HL-60 (cell line): ENCODE results near the gene BEND6.

Experiments
- GABPA ChIP-seq: IDR thresholded peaks from 2 replicates; pipeline ENCODE4 v1.6.1; 2012; ENCODE audit warnings: low read depth
- POLR2AphosphoS5 ChIP-seq: IDR thresholded peaks from 2 replicates; pipeline ENCODE4 v1.6.1; 2012; ENCODE audit warnings: low read depth
- SPI1 ChIP-seq: IDR thresholded peaks from 2 replicates; pipeline ENCODE4 v1.6.1; 2012; ENCODE audit warnings: low read depth, mild to moderate bottlenecking, borderline replicate concordance
- TF ChIP-seq, protein P1 (sequence below): IDR thresholded peaks from one replicate; pipeline ENCODE4 v1.5.1; 2011; ENCODE audit warnings: low read length, control low read depth, inconsistent platforms; ENCODE audit not compliant: insufficient read depth

- TF ChIP-seq, protein P1, sequence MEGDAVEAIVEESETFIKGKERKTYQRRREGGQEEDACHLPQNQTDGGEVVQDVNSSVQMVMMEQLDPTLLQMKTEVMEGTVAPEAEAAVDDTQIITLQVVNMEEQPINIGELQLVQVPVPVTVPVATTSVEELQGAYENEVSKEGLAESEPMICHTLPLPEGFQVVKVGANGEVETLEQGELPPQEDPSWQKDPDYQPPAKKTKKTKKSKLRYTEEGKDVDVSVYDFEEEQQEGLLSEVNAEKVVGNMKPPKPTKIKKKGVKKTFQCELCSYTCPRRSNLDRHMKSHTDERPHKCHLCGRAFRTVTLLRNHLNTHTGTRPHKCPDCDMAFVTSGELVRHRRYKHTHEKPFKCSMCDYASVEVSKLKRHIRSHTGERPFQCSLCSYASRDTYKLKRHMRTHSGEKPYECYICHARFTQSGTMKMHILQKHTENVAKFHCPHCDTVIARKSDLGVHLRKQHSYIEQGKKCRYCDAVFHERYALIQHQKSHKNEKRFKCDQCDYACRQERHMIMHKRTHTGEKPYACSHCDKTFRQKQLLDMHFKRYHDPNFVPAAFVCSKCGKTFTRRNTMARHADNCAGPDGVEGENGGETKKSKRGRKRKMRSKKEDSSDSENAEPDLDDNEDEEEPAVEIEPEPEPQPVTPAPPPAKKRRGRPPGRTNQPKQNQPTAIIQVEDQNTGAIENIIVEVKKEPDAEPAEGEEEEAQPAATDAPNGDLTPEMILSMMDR = no peak
- no peak for TF ChIP-seq SPI1
- no peak for TF ChIP-seq POLR2AphosphoS5
- TF ChIP-seq GABPA = no peak
These were observed 31.3 kb upstream of the BEND6 start for GRCh38 chr6:56923565-56923964.
